Kidney (tissue), 14 donors: ENCODE measurements around the gene ACTR2. TPM values are rescaled to one million over a fixed set of nuclear protein-coding genes. Genes with fewer than 3 reads are reported as not detected.
"Not testable (repeated sequence)": the region's sequence is repeated elsewhere in the genome, so short reads cannot be mapped to it uniquely, and the experiment has no call there.

ENCODE experiments used
- DNase-seq, 5 donors: peaks; one replicate each; pipeline ENCODE4 v3.0.0-alpha.2; 2013 to 2020
- FAIRE-seq: peaks from 2 replicates; lab custom pipeline; 2012; peaks lifted over from hg19 to GRCh38; lab: Jason Lieb, UNC
- H3K27ac ChIP-seq, 2 donors: one replicate each; pipeline ENCODE4 v1.7.0; 2013; ENCODE audit warnings: low read depth in 2 of 2, low read length in 2 of 2, inconsistent platforms in 1 of 2
- H3K27me3 ChIP-seq: one replicate; pipeline ENCODE4 v1.7.1; 2013; ENCODE audit warnings: low read length, inconsistent platforms; ENCODE audit not compliant: control insufficient read depth, insufficient read depth
- H3K36me3 ChIP-seq, 3 donors: one replicate each; pipeline versions ENCODE4 v1.7.0 to v1.7.1; 2013; ENCODE audit warnings: low read length in 3 of 3, control low read depth in 1 of 3, inconsistent platforms in 1 of 3; ENCODE audit not compliant: insufficient read depth in 3 of 3, control insufficient read depth in 2 of 3
- H3K4me1 ChIP-seq, 3 donors: one replicate each; pipeline versions ENCODE4 v1.7.0 to v1.7.1; 2013; ENCODE audit warnings: low read length in 3 of 3, inconsistent platforms in 1 of 3, low read depth in 1 of 3; ENCODE audit not compliant: control insufficient read depth in 2 of 3, insufficient read depth in 2 of 3
- H3K4me3 ChIP-seq, 3 donors: one replicate each; pipeline versions ENCODE4 v1.7.0 to v1.8.1; 2013; ENCODE audit warnings: low read length in 3 of 3, control low read depth in 1 of 3, inconsistent platforms in 1 of 3
- H3K9ac ChIP-seq, 3 donors: one replicate each; pipeline versions ENCODE4 v1.7.0 to v1.7.1; 2013; ENCODE audit warnings: low read length in 3 of 3, control low read depth in 1 of 3, inconsistent platforms in 1 of 3
- H3K9me3 ChIP-seq, 3 donors: one replicate each; pipeline versions ENCODE4 v1.7.0 to v1.7.1; 2013; ENCODE audit warnings: low read length in 3 of 3, control low read depth in 1 of 3, inconsistent platforms in 1 of 3; ENCODE audit not compliant: control insufficient read depth in 2 of 3, insufficient read depth in 1 of 3
- intact Hi-C: fragments of 100-400 bp; cut with DNase I; formaldehyde crosslinking; loops from one replicate; pipeline ENCODE4 v1.11.1; 2022
- polyA plus RNA-seq: library from polyadenylated mRNA; stranded (reverse); fragments of 350-450 nt; fragmentation: Illumina TruSeq; extraction: RNeasy Lipid Tissue Mini Kit (QIAGEN cat#74804); gene quantifications from one replicate; pipeline ENCODE4 v1.2.3, GENCODE V29; 2014; ENCODE audit warnings: low read depth, low replicate concordance; ENCODE audit not compliant: insufficient read depth
- total RNA-seq: library from RNA; stranded (reverse); fragmentation: NEBNext Ultra II Directional; extraction: Animal tissue kit (Norgen Biotek cat#: 25700); gene quantifications from one replicate; pipeline ENCODE4 v1.2.1, GENCODE V29; 2021
- TF ChIP-seq, protein P1 (sequence below): IDR thresholded peaks from 3 replicates; pipeline ENCODE4 v1.5.1; 2012; ENCODE audit warnings: mild to moderate bottlenecking, moderate library complexity, borderline replicate concordance; ENCODE audit not compliant: insufficient read depth; ENCODE audit errors: extremely low read depth
- donor health status: control.
- donor health status: control.
- donor health status: control.
- donor health status: control.
- donor health status: control.
- donor health status: DM: yes; HTN: yes; CAD: no.
- donor health status: Normal renal cell carcinoma (clear cell type).

Gene ACTR2
- total and polyA plus RNA-seq, 2 donors from 2014 or later: 38.5 to 230 TPM

DNA sequence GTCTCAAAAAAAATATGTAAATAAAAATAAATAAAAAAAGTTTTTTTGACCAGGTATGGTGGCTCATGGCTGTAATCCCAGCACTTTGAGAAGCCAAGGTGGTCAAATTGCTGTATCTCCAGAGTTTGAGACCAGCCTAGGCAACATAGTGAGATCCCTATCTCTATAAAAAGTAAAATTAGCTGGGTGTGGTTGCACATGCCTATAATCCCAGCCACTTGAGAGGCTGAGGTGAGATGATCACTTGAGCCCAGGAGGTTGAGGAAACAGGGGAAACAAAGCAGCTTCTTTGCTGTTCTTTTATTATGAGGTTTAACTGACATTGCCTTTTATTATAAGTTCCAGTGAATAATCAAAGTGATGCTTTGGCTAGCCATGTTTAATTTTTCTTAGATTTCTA is 25.0 kb downstream of the ACTR2 start:
- intact Hi-C loops: no loop called here
- Histone ChIP-seq H3K4me1 (no peaks in the 10 kb centered on the region), H3K36me3 (peaks cover 0 to 20% (median 6%) of the 10 kb centered on the region in 3 donors), H3K9me3 (no peaks in the 10 kb centered on the region), H3K9ac (no peak overlapping the region), H3K27me3 (no peaks in the 10 kb centered on the region), H3K4me3 (no peak overlapping the region), H3K27ac (no peak overlapping the region)
- no peak for DNase-seq
- no peak for FAIRE-seq
- TF ChIP-seq, protein P1, sequence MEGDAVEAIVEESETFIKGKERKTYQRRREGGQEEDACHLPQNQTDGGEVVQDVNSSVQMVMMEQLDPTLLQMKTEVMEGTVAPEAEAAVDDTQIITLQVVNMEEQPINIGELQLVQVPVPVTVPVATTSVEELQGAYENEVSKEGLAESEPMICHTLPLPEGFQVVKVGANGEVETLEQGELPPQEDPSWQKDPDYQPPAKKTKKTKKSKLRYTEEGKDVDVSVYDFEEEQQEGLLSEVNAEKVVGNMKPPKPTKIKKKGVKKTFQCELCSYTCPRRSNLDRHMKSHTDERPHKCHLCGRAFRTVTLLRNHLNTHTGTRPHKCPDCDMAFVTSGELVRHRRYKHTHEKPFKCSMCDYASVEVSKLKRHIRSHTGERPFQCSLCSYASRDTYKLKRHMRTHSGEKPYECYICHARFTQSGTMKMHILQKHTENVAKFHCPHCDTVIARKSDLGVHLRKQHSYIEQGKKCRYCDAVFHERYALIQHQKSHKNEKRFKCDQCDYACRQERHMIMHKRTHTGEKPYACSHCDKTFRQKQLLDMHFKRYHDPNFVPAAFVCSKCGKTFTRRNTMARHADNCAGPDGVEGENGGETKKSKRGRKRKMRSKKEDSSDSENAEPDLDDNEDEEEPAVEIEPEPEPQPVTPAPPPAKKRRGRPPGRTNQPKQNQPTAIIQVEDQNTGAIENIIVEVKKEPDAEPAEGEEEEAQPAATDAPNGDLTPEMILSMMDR: no peak

DNA sequence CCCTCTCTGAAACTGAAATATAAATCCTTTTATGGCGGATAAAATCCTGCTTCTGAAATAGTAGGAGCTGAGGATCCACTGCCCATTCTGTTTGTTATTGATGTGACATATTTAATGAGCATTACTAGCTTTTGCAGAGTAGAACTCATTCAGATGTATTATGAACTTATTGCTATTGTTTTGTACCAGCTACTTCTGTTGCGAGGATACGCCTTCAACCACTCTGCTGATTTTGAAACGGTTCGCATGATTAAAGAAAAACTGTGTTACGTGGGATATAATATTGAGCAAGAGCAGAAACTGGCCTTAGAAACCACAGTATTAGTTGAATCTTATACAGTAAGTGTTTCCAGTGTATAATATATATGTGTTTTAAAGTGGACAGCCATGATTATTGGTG is 27.7 kb downstream of the ACTR2 start:
- intact Hi-C loops: no loop called here
- Histone ChIP-seq H3K4me1 (no peaks in the 10 kb centered on the region), H3K27ac (no peak overlapping the region), H3K27me3 (no peaks in the 10 kb centered on the region), H3K9me3 (no peaks in the 10 kb centered on the region), H3K9ac (no peak overlapping the region), H3K36me3 (peaks cover 0 to 20% (median 6%) of the 10 kb centered on the region in 3 donors), H3K4me3 (no peak overlapping the region)
- TF ChIP-seq, protein P1: no peak
- FAIRE-seq (no peak), DNase-seq (no peak)

DNA sequence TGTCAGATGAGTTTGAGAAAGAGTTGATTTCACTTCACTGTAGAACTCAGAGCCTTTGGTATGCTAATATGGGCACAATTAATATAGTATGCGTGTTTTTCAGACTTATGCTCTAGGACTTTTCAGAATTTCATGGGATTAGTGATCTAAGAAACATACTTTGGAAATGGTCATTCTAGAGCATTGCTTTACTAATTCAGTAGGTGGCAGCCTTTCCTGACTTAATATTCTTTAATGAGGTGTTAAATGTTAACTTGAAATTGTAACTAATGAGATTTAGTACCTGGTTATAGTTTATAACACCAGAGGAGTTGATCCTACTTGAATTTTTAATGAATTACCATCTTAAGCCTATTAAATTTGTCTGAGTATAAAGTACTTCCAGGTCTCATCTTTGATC is 28.4 kb downstream of the ACTR2 start:
- no peak overlapping the region for H3K4me3 ChIP-seq
- peaks cover 0 to 20% (median 6%) of the 10 kb centered on the region in 3 donors for H3K36me3 ChIP-seq
- no peaks in the 10 kb centered on the region for H3K27me3 ChIP-seq
- no peaks in the 10 kb centered on the region for H3K9me3 ChIP-seq
- H3K9ac ChIP-seq: no peak overlapping the region
- no peak overlapping the region for H3K27ac ChIP-seq
- H3K4me1 ChIP-seq: no peaks in the 10 kb centered on the region
- intact Hi-C loops: no loop called here
- DNase-seq (no peak), FAIRE-seq (peak; percentile 80)
- TF ChIP-seq, protein P1: no peak

DNA sequence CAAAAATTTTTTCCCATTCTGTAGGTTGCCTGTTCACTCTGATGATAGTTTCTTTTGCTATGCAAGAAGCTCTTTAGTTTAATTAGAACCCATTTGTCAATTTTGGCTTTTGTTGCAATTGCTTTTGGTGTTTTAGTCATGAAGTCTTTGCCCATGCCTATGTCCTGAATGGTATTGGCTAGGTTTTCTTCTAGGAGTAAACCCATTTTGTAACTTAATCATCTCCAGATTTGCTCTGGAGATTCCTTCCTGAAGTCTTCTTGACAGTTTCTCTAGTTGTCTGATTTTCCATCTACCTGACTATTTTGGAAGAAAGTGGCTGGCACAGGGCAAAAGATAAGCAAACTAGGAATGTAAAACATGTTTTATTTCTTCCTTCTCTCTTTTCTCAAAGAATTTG is 30.2 kb downstream of the ACTR2 start:
- H3K27me3 ChIP-seq, H3K9me3 ChIP-seq, FAIRE-seq, H3K4me1 ChIP-seq, H3K4me3 ChIP-seq, DNase-seq, H3K27ac ChIP-seq, intact Hi-C loops, H3K9ac ChIP-seq: not testable (repeated sequence)
- H3K36me3 ChIP-seq: peaks cover 0 to 14% (median 4%) of the 10 kb centered on the region in 3 donors
